HEK293T (cell line): ENCODE results near the gene ONECUT1.

Experiments used
- BHLHE40 ChIP-seq: fragments of 450-650 bp; IDR thresholded peaks from 2 replicates; pipeline ENCODE4 v1.6.1; 2016; ENCODE audit warnings: mild to moderate bottlenecking, moderate library complexity, borderline replicate concordance
- FOXA1 ChIP-seq: fragments of 450-650 bp; IDR thresholded peaks from 2 replicates; pipeline ENCODE4 v1.6.1; 2016; ENCODE audit warnings: mild to moderate bottlenecking
- FOXM1 ChIP-seq: fragments of 450-650 bp; IDR thresholded peaks from 2 replicates; pipeline ENCODE4 v1.6.1; 2017; ENCODE audit warnings: mild to moderate bottlenecking, borderline replicate concordance
- ZNF384 ChIP-seq: fragments of 450-650 bp; IDR thresholded peaks from 2 replicates; pipeline ENCODE4 v1.6.1; 2016

- TF ChIP-seq FOXM1 = no peak
- no peak for TF ChIP-seq BHLHE40
- no peak for TF ChIP-seq ZNF384
- TF ChIP-seq FOXA1 = no peak
Measured at GRCh38 chr15:52805351-52806283, 15.5 kb upstream of the ONECUT1 start.
